Breast epithelium (tissue), 3 donors: ENCODE data around the gene TBC1D1.

ENCODE experiments used
- CTCF ChIP-seq, 3 donors: fragments of 450-650 bp; IDR thresholded peaks; one replicate each; pipeline ENCODE4 v1.5.1; 2016 to 2017; ENCODE audit warnings: antibody characterized with exemption in 3 of 3, mild to moderate bottlenecking in 3 of 3, moderate library complexity in 3 of 3
- POLR2A ChIP-seq: fragments of 450-650 bp; IDR thresholded peaks from one replicate; pipeline ENCODE4 v1.6.1; 2016; ENCODE audit warnings: antibody characterized with exemption, mild to moderate bottlenecking, moderate library complexity
- POLR2AphosphoS5 ChIP-seq, 3 donors: sonication (generic); formaldehyde crosslinking; IDR thresholded peaks; one replicate each; pipeline ENCODE4 v1.6.1; 2017; ENCODE audit warnings: antibody characterized with exemption in 3 of 3

- TF ChIP-seq CTCF (IDR thresholded peaks at IDR 0.05) (no peak), POLR2A (no peak), POLR2AphosphoS5 (IDR thresholded peaks at IDR 0.05) (no peak)
Measured at GRCh38 chr4:38020386-38020785, 129.5 kb downstream of the TBC1D1 start.
